Omental fat pad (tissue), 4 donors: ENCODE data around the gene DHRS1. TPM values are rescaled to one million over a fixed set of nuclear protein-coding genes. Genes with fewer than 3 reads are reported as not detected.

Source experiments
- ATAC-seq: fragments of 150-250 bp; one replicate; pipeline ENCODE4 v1.9.1; 2016; ENCODE audit warnings: mild to moderate bottlenecking, moderate library complexity; ENCODE audit not compliant: low FRiP score
- DNase-seq: peaks from one replicate; pipeline ENCODE4 v3.0.0-alpha.2; 2019; ENCODE audit warnings: low spot score
- total RNA-seq, 4 donors: library from RNA; depleted of rRNA; stranded (reverse); fragments of >200 nt; gene quantifications; one replicate each; pipeline ENCODE4 v1.1.0, GENCODE V29; 2016
- TF ChIP-seq, protein P1 (sequence below), 3 donors: fragments of 450-650 bp; IDR thresholded peaks; one replicate each; pipeline ENCODE4 v1.5.1; 2016 to 2017; ENCODE audit warnings: antibody characterized with exemption in 3 of 3, mild to moderate bottlenecking in 3 of 3, moderate library complexity in 2 of 3

Gene DHRS1
- total RNA-seq, 4 donors from 2014 or later: 14.3 to 42.5 (median 23.7) TPM

DNA sequence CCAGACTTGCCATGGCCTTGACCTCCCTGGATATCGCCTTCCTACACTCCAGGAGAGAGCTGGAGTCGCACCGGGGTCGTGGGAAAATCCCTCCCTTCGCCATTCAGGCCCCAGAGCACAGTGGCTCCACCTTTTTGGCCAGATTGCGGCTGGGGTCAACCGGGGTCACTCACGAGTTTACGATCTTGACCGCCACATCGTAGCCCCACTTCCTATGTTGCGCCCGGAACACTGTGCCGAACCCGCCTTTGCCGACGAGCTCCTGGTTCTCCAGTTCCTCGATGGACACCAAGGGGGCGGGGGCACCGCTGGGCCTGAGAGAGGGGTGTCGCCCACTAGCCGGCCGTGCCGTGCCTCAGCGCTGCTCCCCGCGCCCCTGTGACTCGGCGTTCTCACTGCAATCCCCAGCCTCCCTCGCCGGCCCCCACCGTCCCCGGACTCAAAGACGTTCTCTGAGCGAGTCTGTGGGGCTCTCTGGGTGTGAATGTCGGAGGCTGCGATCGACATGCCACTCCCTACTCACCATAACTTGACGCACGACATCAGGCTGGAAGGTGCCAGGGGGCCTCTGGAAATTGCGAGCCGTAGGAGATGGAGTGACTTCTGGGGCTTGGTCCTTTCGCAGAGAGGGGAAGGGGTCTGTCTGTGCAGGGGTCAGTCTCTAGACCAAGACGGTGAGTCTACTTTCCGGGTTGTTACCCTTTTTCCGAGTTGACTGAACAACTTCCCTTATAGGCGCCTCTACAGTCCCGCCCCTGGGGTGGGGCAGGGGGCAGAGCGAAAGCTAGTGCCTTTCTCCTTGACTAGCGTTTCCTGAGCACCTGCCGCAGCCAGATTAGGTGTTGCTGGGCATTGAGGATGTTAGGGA lies 39.9 kb upstream of the DHRS1 start, which contains the start of gene RIPK3:
Gene RIPK3 (minus strand): TSS at position 708 of the 868 bp plus-strand sequence. CDS start 165 bp downstream, at position 543.
- DNase-seq (no peak), ATAC-seq (peak; percentile 57)
- TF ChIP-seq, protein P1, sequence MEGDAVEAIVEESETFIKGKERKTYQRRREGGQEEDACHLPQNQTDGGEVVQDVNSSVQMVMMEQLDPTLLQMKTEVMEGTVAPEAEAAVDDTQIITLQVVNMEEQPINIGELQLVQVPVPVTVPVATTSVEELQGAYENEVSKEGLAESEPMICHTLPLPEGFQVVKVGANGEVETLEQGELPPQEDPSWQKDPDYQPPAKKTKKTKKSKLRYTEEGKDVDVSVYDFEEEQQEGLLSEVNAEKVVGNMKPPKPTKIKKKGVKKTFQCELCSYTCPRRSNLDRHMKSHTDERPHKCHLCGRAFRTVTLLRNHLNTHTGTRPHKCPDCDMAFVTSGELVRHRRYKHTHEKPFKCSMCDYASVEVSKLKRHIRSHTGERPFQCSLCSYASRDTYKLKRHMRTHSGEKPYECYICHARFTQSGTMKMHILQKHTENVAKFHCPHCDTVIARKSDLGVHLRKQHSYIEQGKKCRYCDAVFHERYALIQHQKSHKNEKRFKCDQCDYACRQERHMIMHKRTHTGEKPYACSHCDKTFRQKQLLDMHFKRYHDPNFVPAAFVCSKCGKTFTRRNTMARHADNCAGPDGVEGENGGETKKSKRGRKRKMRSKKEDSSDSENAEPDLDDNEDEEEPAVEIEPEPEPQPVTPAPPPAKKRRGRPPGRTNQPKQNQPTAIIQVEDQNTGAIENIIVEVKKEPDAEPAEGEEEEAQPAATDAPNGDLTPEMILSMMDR (IDR thresholded peaks at IDR 0.05): no peak

DNA sequence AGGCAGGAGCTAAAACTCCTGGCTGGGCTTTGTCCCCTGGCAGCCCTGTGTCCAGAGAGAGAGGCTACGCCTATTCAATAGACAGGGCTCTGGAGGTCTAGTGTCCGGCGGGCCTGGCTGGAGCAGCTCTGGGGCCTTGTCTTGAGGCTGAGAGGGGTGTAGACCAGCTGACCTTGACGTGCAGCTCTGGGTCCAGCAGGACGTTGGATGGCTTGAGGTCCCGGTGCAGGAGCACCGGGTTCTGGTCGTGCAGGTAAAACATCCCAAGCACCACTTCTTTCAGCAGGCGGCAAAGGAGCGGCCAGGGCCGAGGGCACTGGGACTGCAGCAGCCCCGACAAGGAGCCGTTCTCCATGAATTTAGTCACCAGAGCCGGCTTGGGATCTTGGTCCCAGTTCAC lies 39.3 kb upstream of the DHRS1 start:
- DNase-seq: no peak
- no peak for ATAC-seq
- TF ChIP-seq, protein P1 (IDR thresholded peaks at IDR 0.05): no peak

DNA sequence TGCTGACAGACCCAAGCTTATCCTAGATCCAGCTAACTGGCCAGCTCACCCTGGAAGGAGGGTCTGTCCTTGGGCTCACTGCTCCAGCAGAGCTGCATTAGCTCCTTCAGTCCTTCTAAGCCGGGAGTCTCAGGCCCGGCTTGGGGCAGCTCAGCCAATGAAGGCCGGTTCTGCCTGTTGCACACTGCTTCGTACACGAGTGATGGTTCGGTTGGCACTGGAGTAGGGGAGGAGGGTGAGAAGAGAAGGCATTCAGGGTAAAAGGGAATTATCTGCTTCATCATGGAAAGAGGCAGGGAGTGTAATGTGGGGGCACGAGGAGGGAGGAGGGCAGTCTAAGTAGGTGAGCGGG lies 38.2 kb upstream of the DHRS1 start:
- TF ChIP-seq, protein P1 (IDR thresholded peaks at IDR 0.05): no peak
- ATAC-seq (no peak), DNase-seq (no peak)

DNA sequence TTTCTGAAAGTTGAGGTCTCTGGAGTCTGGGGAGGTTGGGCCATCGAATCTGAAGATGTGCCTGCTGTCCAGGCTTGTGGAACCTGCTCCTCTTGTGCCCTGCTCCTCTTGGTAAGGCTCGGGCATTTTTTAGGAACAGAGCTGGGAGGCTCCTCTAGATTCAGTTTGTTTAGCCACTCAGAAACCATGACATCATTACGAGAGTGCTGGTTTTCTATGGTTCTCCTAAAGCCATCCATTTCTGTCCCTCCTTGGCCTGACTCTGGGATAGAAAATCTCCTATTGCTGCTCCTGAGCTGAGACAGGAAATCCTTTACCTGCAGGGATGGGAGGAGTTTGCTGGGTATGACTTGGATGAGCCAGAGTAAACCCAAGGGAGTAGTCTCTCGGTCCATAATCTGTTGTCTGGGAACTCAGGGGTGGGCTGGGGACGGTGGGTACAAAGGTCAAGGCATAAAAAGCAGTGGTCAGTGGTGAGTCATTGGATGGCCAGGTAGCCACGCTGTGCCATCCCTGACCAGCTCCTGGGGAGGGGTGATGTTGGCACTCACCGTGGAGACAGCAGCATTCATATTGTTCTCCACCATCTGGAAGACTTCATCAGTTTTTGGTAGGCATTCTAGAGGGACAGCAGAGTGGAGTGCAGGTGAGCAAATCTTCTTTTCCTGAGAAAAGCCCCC lies 37.7 kb upstream of the DHRS1 start:
- TF ChIP-seq, protein P1 (IDR thresholded peaks at IDR 0.05): no peak
- ATAC-seq (no peak), DNase-seq (no peak)

DNA sequence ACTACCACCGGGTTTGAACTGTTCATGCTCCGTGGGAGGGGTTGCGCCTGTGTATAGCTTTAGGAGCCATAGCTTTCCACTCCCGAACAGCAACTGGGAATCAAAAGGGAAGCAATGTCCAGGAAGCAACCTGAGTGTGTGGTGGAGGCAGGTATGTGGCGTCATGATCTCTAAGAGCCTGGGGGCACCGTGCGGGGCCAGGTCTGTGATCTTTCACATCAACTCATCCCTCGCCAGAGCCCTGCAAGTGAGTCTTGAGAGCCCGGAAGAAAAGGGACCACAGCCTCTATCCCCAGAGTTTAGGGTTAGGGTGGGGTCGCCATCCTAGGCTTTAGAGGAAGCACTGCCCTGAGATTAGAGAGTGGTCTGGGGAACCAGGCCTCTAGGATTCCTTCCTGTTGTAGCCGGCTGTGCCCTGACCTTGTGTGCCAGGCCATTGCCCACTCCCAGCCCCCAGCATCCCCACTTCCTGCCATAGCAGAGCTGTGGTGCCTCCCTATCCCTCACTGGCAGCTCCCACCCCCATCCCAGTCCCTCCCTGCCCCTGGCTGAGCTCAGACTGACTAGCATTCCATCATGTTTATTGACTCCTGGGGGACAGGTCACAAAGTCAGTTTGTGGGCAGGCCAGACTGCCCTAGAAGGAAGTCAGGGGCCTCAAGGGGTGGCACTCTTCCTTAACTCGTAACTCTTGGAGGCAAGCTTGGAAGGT lies 36.0 kb upstream of the DHRS1 start:
- TF ChIP-seq, protein P1 (IDR thresholded peaks at IDR 0.05): no peak
- no peak for ATAC-seq
- no peak for DNase-seq

DNA sequence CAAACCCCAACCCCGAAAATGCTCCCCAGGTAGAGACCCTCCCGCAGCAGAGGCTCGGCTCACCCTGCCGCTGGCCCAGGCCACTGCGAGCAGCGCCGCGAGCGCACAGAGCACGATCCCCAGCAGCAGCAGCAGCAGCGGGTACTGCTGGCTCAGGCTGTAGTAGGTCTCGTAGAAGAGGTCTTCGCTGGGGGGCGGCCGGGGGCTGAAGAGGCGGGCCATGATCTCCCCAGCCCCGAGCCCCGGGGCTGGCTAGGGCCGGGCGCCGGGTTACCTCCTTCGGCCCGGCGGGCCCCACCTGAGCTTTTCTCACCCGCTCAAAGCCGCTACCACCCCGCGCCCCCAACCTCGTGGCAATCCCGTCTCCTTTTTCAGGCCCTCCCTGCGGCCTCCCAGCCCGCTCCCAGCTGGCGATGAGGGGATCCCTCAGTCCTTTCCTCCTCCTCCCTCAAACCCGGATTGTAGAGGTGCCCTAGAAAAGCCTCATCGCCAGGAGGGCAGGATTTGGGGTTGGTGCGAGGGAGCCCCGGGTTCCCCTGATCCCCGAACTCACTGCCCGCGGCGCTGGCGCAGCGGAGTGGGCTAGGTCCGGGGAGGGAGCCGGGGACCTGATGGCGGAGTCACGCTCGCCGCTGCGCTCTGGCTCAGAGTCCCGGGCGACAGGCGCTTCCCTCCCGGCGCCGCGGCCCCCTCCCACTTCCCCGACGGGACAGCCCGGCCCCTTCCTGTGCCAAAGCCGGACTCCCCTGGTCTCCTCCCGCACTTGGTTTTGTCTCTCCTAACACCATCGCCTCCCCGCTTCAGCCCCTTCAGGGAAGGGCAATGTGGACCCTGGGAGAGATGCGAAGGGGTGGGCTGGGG lies 35.1 kb upstream of the DHRS1 start, which contains the start of gene ADCY4:
Gene ADCY4 (minus strand): TSS at position 641 of the 861 bp plus-strand sequence. CDS start 419 bp downstream, at position 222.
- DNase-seq: no peak
- no peak for ATAC-seq
- TF ChIP-seq, protein P1 (IDR thresholded peaks at IDR 0.05): no peak
